HG02840 (cell line): Measurements from ENCODE around the gene SULT1A3.
A peak's percentile ranks its signal among the peaks of the same experiment; 100 is the strongest.
"Not testable (repeated sequence)": the region's sequence is repeated elsewhere in the genome, so short reads cannot be mapped to it uniquely, and the experiment has no call there.

ENCODE experiments used
- ATAC-seq: cut with Tn5 transposase; IDR thresholded peaks from one replicate; pipeline ENCODE4 v1.9.1; 2021; ENCODE audit warnings: mild to moderate bottlenecking, moderate library complexity, moderate number of reproducible peaks; ENCODE audit not compliant: unreplicated experiment, low FRiP score

SULT1A3 gene

DNA sequence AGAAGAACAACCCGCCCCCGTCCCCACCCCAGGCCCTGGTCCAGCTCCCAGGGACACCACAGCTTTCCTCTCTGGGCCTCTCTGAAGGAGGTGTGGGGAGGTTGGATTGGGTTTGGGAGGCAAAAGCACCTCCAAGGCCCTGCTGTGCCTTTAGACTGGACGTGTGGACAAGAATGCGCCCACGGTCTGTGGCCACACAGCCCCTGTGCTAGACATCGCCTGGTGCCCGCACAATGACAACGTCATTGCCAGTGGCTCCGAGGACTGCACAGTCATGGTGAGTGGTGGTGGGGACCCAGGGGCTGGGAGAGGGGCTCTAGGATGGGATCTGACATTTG lies 12.6 kb upstream of the SULT1A3 start:
- no peak for ATAC-seq

DNA sequence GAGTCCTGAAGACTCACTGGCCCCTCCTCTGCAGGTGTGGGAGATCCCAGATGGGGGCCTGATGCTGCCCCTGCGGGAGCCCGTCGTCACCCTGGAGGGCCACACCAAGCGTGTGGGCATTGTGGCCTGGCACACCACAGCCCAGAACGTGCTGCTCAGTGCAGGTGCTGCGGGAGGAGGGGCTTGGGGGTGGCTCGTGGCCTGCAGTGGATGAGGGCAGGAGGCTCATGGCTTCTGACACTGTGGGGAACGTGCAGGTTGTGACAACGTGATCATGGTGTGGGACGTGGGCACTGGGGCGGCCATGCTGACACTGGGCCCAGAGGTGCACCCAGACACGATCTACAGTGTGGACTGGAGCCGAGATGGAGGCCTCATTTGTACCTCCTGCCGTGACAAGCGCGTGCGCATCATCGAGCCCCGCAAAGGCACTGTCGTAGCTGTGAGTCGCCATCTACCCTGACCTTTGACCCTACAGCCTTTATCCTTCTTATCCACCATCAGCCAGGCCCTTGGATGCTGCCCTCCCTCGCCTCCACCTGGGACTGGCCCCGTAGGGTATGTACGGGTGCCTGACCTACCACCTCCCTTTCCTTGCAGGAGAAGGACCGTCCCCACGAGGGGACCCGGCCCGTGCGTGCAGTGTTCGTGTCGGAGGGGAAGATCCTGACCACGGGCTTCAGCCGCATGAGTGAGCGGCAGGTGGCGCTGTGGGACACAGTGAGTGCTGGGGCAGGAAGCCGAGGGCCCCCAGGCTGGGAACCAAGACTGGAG lies 12.1 kb upstream of the SULT1A3 start:
- no peak for ATAC-seq

DNA sequence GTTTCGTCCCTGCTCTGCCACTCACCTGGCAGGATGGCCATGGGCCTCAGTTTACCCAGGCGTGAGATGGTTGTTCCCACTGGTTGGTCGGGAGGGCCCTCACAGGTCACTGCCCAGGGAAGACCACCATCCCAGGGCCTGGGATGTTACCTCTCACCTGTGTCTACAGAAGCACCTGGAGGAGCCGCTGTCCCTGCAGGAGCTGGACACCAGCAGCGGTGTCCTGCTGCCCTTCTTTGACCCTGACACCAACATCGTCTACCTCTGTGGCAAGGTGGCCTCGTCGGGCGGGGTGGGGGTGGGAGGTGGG lies 11.5 kb upstream of the SULT1A3 start:
- no peak for ATAC-seq

DNA sequence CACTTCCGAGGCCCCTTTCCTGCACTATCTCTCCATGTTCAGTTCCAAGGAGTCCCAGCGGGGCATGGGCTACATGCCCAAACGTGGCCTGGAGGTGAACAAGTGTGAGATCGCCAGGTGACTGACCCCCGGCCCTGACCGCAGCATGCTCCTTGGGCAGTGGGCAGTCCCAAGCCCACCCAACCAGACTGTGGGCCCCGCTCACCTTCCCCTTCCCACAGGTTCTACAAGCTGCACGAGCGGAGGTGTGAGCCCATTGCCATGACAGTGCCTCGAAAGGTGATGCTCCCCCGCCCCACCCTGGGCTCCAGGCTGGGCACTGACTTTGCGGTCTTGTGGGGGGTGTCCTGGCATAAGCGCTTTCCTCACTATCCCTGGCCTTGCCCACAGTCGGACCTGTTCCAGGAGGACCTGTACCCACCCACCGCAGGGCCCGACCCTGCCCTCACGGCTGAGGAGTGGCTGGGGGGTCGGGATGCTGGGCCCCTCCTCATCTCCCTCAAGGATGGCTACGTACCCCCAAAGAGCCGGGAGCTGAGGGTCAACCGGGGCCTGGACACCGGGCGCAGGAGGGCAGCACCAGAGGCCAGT lies 11.0 kb upstream of the SULT1A3 start:
- no peak for ATAC-seq

DNA sequence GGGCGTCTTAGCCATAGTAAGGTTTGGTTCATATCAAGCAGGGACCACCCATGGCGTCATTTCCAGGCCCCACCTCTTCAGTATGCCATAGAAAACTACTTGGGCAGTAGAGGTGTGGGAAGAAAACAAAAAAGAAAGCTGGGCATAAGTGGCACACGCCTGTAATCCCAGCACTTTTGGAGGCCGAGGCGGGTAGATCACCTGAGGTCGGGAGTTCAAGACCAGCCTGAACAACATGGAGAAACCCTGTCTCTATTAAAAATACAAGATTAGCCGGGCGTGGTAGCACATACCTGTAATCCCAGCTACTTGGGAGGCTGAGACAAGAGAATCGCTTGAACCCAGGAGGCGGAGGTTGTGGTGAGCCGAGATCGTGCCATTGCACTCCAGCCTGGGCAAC lies 7.9 kb upstream of the SULT1A3 start:
- not testable (repeated sequence) for ATAC-seq

DNA sequence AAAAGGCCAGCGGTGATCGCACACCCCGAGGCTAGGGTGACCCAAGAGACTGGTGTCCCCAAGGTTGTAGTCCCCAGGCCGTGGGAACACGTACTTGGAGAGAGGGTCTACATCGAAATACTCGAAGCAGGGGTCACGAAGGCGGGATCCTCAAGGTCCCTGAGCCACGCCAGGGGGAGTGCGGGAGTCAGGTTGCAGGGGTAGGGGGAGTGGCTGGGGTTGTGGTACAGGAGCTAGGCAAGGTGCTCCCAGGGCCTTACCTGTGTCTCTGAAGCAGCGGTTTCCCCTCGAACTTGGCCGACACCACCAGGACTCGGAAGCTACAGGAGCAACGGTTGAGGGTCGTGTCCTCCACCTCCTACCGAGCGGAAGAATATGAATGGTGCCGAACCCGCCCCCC lies 6.0 kb upstream of the SULT1A3 start:
- peak; percentile 1 for ATAC-seq

DNA sequence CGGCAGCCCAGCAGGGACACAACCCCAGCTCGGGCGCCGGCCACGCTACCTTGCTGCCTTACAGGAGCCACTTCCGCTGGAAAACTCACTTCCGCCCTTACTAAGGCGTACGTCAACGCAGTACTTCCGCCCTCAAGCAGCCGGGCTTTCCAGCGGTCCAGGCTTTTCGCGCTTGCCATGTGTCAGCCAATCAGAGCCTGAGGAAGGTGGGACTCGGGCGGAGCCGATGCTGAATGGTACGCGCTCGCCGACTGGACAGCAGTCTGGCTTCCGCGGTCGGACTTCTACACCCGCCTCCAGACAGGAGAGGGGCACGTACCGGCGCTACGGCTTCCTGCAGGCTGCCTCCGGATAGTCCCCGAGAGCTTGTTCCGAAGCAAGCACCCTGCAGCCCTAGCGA lies 5.4 kb upstream of the SULT1A3 start, which contains the start of the genes BOLA2B and SLX1A:
Gene BOLA2B, minus strand, starts transcription at position 52 of the 400 bp plus-strand sequence. CDS start 71 bp downstream, outside the sequence.
Gene SLX1A, plus strand, starts transcription at position 261 of the 400 bp plus-strand sequence. CDS start 210 bp downstream, outside the sequence.
- peak; percentile 90 for ATAC-seq

DNA sequence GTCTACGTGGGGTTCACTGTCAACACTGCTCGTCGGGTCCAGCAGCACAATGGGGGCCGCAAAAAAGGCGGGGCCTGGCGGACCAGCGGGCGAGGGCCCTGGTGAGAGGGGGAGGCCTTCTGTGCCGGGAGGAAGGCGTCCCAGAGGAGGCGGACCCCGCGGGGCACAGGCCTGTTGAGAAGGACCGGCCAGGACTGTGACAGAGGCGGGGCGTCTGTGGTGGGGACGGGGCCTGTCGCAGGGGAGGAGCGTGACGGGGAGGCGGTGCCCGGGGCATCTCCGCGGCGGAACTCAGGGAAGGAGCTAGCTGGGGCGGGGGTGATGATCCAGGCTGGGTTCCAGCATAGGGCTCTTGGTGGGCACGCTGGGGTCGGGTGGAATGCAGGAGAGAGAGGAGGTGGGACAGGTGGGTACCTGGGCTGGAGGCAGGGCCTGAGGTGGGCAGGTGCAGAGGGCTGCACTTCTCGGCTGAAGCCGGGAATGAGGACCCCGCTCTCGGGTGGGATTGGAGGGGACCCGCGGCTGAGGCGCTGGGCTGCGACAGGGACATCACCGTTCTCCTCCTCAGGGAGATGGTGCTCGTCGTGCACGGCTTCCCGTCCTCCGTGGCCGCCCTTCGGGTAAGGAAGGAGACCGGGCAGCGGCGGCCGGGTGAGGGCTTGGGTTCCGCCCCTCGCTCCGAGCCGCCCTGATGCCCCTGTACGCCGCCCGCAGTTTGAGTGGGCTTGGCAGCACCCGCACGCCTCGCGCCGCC lies 4.7 kb upstream of the SULT1A3 start:
- peak; percentile 49 for ATAC-seq

DNA sequence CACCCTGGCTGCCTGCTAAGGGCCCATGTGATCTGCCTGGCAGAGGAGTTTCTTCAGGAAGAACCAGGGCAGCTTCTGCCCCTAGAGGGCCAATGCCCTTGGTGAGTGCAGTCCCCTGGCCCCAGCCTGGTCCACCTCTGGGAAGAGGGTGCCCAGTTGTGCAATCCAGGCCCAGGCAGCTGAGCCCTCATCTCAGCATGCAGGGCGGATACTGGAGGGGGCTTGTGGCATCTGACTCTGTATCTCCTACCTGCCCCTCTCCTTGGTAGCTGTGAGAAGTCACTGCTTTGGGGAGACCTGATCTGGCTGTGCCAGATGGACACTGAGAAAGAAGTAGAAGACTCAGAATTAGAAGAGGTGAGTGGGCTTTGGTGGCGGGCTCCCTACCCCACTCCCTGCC lies 2.1 kb upstream of the SULT1A3 start:
- not testable (repeated sequence) for ATAC-seq

DNA sequence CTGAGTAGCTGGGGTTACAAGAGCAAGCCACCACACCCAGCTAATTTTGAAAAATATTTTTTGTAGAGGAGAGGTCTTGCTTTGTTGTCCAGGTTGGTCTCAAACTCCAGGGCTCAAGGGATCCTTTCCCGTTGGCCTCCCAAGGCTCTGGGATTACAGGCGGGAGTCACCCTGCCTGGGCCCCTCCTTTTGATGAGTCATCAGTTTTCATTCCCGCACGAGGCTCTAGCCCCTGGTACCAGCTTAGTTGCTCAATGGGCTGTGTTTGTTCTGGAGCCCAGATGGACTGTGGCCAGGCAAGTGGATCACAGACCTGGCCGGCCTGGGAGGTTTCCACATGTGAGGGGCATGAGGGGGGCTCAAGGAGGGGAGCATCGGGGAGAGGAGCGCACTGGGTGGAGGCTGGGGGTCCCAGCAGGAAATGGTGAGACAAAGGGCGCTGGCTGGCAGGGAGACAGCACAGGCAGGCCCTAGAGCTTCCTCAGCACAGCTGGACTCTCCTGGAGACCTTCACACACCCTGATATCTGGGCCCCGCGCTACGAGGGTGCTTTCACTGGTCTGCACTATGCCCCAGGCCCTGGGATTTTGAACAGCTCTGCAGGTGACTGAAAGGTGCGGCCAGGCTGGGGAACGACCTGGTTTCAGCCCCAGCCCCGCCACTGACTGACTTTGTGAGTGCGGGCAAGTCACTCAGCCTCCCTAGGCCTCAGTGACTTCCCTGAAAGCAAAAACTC lies 721 bp downstream of the SULT1A3 start:
- not testable (repeated sequence) for ATAC-seq

DNA sequence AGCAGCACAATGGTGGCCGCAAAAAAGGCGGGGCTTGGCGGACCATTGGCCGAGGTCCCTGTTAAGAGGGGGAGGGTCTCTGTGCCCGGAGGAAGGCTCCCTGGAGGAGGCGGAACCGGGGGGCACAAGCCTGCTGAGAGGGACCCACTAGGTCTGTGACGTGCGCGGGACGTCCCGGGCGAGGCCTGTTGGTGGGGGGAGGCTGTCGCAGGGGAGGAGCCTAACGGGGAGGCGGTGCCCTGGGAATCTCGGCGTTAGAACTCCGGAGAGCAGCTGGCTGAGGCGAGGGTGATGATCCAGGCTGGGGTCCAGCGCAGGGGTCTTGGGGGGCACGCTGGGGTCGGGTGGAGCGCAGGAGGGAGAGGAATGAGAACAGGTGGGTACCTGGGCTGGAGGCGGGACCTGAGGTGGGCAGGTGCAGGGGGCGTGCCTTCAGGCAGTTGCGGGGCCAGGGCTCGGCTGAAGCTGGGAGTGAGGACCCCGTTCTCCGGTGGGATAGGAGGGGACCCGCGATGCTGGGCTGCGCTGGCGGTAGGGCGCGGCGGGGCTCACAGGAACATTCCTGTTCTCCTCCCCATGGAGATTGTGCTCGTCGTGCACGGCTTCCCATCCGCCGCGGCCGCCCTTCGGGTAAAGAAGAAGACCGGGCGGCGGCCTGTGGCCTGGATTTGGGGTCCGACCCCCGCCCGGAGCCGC lies 6.6 kb downstream of the SULT1A3 start:
- ATAC-seq, result not testable (repeated sequence)

DNA sequence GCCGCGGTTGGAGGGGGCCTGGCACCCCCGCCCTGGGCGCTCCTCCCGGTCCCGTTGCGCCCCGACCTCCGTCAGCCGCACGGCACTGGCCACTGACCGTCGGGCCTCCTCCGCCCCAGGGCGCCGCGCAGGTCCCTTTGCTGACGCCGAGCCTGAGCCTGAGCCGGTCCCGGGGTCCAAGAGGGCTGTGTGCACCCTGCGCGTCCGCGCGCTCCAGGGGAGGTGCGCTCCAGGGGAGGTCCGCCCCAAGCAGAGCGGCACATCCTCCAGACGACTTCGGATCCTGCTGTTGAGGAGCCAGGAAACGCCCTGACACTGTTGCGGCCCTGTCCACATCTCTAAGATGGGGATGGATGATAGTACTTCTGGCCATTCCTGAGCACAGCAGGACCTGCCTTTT lies 7.2 kb downstream of the SULT1A3 start:
- ATAC-seq, result not testable (repeated sequence)

DNA sequence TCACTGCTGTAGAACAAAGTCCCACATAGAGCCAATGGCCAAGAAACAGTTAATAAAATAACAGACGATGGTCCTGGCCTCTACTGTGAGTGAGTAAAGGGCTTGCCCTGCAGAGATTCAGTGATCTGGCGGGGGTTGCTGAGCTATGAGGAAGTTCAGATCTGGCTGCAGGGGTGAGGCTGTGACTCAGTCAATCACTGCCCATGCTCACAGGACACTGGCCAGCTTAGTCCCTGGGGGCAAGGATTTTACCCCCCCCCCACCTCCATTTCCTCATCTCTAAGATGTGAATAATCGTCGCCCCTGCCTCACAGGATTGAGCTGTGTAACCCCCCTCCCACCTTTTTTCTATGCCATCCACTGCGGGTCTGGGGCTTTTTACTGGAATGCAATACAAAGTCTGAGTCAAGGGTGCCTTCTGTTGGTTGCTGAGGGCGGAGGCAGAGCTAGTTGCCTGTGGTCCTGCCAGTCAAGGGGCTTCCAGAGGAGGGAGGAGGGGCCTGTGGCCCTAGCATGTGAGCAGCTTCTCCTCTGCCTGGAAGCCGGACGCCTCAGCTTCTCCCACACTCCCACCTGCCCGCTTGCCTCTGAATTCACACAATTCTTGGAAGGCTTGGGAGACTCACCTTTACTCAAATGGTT lies 8.1 kb downstream of the SULT1A3 start:
- ATAC-seq, result not testable (repeated sequence)

DNA sequence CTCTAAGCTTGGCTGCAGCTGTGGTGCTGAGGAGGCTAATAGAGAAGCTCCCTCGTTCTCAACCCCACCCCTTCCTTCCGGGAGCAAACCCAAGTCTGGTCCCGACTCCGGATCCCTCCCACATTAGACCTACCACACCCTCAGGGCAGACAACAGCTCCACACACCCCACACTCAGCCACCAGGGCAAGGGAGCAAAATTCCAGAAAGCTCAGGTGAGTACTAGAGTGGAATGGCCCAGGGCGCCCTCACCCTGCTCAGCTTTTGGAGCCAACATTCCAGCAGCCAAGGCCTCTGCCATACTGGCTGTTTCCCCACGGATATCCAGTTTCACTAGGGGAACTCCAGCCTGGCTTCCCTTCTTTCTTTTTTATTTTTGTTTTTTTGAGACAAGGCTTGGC lies 10.0 kb downstream of the SULT1A3 start:
- ATAC-seq, result not testable (repeated sequence)

DNA sequence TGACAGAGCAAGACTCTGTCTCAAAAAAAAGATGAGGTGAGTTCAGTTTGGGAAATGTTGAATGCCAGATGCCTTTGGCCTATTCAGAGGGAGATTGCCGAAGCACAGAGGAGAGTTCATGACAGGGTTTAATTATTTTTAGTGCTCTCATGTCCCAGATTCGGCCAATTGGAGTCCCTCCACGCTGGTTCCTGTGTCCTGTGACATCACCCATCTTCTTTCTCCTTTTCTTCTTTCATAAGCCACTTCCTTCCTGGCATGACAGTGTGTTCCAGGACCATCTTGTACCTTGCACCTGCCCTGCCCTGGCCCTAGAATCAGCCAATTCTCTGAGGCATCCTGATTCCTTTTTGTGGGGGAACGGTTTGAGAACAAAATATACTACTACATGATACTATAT lies 12.4 kb downstream of the SULT1A3 start:
- ATAC-seq, result not testable (repeated sequence)

DNA sequence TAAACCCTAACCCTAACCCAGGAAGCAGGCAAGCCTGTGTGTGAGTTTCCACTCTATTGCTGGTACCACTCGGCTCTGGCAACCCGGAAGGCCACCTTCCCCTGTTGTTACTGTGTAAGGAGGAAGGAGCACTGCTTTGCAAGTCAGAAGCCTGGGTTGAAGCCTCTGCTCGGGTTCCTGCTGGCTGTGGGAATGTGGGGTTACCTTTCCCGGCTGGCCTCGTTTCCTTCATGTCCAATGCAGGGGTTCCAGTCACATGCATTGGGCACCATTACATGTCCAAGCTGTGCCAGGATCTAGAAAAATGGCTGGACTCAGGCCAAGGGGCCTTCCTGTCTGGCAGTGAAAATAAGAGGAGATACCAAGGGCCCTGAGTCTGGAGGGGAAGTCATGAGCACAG lies 18.0 kb downstream of the SULT1A3 start:
- not testable (repeated sequence) for ATAC-seq

DNA sequence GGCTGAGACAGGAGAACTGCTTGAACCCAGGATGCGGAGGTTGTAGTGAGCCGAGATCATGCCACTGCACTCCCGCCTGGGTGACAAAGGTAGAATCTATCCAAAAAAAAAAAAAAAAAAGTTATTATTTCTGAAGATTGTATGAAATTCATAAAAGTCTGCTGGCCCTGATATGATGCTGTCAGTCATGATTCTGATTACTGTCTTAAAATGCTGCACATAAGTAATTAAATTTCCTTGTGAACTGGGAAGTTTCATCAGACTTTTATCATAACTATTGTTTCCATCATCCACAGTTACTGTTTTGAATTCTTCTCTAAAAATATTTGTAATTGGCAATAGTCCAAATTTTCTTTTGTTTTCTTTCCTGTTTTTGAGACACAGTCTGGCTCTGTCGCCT lies 49.3 kb downstream of the SULT1A3 start, which contains the start of gene NPIPB13:
Gene NPIPB13, minus strand, starts transcription at position 101 of the 400 bp plus-strand sequence. CDS start 2,906 bp downstream, outside the sequence.
- not testable (repeated sequence) for ATAC-seq
